ENCODE results near the gene DNAI1.

The DNAI1 gene

GRCh38 chr9:34546834-34547827 lies 88.5 kb downstream of the DNAI1 start:
- Histone ChIP-seq H3K27ac (replicated peaks) (no peak overlapping the region), H3K4me3 (replicated peaks; ENCODE audit: insufficient read depth, low read length) (no peak overlapping the region), H3K27me3 (ENCODE audit: insufficient read depth, poor library complexity, severe bottlenecking) (peaks cover 6% of the 10 kb centered on the region)
- peak; percentile 35 to 46 for DNase-seq (ENCODE audit: low read depth in 1 of 2, low spot score in 1 of 2)
- TF ChIP-seq POLR2AphosphoS5 (IDR thresholded peaks at IDR 0.05; ENCODE audit: low read depth): no peak
- no peak for TF ChIP-seq GABPA (IDR thresholded peaks at IDR 0.05; ENCODE audit: low read depth)
- TF ChIP-seq CTCF (IDR thresholded peaks at IDR 0.05; ENCODE audit: insufficient read depth, low read length): peak; percentile 56
- no peak for TF ChIP-seq REST (IDR thresholded peaks at IDR 0.05; ENCODE audit: insufficient replicate concordance, low read depth)

- Histone ChIP-seq H3K27me3 (ENCODE audit: insufficient read depth, poor library complexity, severe bottlenecking) (peaks cover 6% of the 10 kb centered on the region), H3K27ac (replicated peaks) (no peak overlapping the region), H3K4me3 (replicated peaks; ENCODE audit: insufficient read depth, low read length) (no peak overlapping the region)
- DNase-seq (ENCODE audit: low read depth in 1 of 2, low spot score in 1 of 2): peak in 1 of 2 experiments; percentile 17
- TF ChIP-seq CTCF (IDR thresholded peaks at IDR 0.05; ENCODE audit: insufficient read depth, low read length) (peak; percentile 49), SPI1 (IDR thresholded peaks at IDR 0.05; ENCODE audit: borderline replicate concordance, low read depth) (no peak)
Measured at GRCh38 chr9:34547960-34548611, 89.5 kb downstream of the DNAI1 start.

GRCh38 chr9:34549407-34549732 lies 90.8 kb downstream of the DNAI1 start:
- H3K27me3 ChIP-seq (ENCODE audit: insufficient read depth, poor library complexity, severe bottlenecking): peaks cover 12% of the 10 kb centered on the region
- no peak overlapping the region for H3K27ac ChIP-seq (replicated peaks)
- no peak overlapping the region for H3K4me3 ChIP-seq (replicated peaks; ENCODE audit: insufficient read depth, low read length)
- DNase-seq (ENCODE audit: low read depth in 1 of 2, low spot score in 1 of 2): no peak
- TF ChIP-seq GABPA (IDR thresholded peaks at IDR 0.05; ENCODE audit: low read depth) (no peak), CTCF (IDR thresholded peaks at IDR 0.05; ENCODE audit: insufficient read depth, low read length) (no peak), SPI1 (IDR thresholded peaks at IDR 0.05; ENCODE audit: borderline replicate concordance, low read depth) (no peak), POLR2AphosphoS5 (IDR thresholded peaks at IDR 0.05; ENCODE audit: low read depth) (no peak), REST (IDR thresholded peaks at IDR 0.05; ENCODE audit: insufficient replicate concordance, low read depth) (no peak)
